Body of pancreas (tissue), 4 donors: ENCODE measurements around the gene CCDC92B.

Source experiments
- POLR2A ChIP-seq, 3 donors: fragments of 450-650 bp; IDR thresholded peaks; one replicate each; pipeline ENCODE4 v1.6.1; 2016; ENCODE audit warnings: antibody characterized with exemption in 3 of 3, mild to moderate bottlenecking in 2 of 3
- TF ChIP-seq, protein P1 (sequence below), 7 experiments: fragments of 450-650 bp in 4 of 7; fragments of 200-600 bp in 3 of 7; sonication (generic) in 3 of 7; IDR thresholded peaks; one replicate each; pipeline ENCODE4 v1.5.1; 2016 to 2019; ENCODE audit warnings: antibody characterized with exemption in 7 of 7

DNA sequence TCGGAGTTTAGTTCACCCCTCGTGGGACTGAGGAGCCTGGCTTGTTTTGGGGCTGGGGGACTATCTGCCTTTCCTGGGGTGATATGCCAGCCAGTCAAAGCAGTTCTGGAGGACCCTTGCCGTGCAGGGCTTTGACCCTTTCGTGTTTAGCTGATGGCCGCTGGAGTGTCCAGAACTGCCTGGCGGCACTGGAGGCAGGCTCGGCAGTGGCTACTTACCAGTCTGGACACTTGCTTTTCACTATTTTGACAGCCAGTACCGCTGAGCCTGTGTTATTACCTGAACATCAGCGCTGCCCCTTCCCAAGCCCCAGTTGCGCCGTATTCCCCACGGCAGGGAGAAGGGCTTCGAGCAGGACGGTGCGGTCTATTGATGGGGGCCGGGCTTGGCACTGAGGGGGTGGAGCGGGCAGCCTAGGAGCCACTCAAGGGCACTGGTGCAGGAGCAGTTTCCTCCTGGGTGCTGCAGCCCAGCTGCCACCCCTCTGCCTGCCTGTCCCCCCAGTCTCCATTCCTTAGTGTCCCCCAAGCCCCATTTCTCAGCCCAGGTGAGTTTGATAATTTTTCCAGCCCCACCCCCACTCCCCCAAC is 18.6 kb downstream of the CCDC92B start:
- TF ChIP-seq, protein P1, sequence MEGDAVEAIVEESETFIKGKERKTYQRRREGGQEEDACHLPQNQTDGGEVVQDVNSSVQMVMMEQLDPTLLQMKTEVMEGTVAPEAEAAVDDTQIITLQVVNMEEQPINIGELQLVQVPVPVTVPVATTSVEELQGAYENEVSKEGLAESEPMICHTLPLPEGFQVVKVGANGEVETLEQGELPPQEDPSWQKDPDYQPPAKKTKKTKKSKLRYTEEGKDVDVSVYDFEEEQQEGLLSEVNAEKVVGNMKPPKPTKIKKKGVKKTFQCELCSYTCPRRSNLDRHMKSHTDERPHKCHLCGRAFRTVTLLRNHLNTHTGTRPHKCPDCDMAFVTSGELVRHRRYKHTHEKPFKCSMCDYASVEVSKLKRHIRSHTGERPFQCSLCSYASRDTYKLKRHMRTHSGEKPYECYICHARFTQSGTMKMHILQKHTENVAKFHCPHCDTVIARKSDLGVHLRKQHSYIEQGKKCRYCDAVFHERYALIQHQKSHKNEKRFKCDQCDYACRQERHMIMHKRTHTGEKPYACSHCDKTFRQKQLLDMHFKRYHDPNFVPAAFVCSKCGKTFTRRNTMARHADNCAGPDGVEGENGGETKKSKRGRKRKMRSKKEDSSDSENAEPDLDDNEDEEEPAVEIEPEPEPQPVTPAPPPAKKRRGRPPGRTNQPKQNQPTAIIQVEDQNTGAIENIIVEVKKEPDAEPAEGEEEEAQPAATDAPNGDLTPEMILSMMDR (IDR thresholded peaks at IDR 0.05), result no peak
- TF ChIP-seq POLR2A (IDR thresholded peaks at IDR 0.05), result no peak
